IPS-NIHi11 (cell line): Measurements from ENCODE around the gene PRDM16.

Experiments
- DNase-seq: peaks from one replicate; pipeline ENCODE4 v3.0.0; 2012; ENCODE audit warnings: mixed read lengths, low spot score

The PRDM16 gene

DNA sequence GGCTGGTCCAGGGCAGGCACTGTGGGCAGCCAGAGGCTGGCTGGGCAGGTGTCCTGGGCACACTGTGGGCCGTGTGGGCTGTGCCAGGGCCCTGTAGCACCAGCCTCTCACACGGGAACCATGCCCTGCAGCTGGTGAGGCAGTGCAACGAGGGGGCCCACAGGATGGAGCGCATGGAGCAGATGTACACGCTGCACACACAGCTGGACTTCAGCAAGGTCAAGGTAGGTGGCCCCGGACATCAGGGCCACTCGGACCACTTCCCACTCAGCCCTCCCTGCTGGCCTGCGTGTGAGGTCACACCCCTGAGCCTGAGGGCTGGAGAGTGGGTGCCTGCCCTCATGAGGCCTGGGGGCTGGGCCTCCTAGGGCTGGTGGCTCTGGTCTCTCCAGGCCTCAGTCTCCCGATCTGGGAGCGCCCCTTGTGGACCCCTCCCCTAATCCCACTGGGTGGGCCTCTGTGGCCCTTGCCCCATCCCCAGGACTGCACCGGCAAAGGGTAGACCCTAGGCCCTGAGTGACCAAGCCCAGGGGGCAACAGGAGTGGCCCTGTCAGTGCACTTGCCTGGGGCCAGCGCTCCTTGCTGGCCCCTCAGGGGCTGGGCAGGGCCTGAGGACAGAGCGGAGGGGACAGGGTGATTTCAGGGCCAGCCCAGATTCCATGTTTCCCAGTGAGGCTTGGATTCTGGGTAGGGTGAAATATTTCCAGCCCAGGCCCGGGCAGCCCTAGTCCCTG is 407.0 kb downstream of the PRDM16 start:
- no peak for DNase-seq

DNA sequence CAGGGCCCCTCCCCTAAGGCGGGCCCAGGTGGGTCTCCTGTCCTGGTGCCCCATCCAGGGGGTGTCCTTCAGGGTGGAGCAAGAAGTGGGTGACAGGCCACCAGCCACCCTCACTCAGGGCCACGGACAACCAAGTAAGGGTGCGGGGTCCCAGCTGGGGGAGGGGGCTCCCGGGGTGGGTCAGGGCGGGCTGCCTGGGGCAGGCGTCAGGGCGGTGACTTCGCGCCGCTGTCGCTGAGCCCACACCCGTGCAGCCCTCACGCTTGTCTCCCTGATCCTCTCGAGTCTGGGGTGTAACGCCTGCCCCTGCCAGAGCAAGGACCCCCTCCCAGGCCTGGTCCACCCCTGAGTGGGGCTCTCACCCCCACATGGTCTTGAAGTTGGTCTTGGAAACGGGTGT is 407.7 kb downstream of the PRDM16 start:
- no peak for DNase-seq

DNA sequence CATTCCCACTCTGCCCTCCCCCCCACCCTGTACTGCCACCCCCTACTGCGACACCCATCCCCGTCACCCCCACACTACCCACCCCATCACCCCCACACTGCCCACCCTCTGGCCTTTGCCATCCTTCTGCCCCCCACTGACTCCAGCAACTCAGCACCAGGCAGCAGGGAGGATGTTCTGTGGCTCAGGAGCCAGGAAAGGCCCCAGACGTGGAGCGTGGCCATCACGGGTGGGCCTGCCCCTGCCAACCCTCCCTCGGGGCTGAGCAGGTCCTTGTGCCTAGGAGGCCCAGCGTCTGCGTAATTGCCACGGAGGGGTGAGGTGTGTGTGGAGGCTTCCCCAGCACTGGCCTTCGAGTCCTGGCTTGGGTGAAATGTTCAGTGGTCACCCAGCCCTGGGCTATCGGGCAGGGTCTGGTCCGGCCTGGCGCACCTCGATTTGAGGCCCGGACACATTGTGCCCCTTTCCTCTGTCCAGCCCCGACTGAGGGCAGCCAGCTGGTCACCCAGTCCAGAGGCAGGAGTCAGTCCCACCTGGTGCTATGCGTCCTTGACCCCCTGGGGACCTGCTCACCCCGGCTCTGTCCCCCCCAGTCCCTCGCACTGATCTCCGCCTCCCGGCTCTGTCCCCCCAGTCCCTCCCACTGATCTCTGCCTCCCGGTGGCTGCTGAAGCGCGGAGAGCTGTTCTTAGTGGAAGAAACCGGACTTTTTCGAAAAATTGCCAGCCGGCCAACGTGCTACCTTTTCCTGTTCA is 408.4 kb downstream of the PRDM16 start:
- peak; percentile 54 for DNase-seq

DNA sequence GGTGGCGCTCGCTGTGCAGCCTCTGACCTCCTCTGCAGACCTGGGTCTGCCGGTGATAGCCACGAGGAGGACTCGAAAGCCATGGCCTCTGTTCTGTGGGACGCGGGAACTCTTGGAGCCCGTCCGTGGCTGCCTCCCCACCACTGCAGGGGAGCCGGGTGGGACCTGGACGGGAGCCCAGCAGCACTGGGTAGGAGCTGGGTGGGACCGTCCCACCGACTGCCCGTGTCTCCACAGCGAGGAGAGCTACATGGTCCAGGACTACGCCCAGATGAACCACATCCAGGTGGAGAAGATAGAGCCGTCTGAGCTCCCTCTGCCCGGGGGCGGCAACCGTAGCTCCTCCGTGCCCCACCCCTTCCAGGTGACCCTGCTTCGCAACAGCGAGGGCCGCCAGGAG is 409.2 kb downstream of the PRDM16 start:
- DNase-seq = no peak

DNA sequence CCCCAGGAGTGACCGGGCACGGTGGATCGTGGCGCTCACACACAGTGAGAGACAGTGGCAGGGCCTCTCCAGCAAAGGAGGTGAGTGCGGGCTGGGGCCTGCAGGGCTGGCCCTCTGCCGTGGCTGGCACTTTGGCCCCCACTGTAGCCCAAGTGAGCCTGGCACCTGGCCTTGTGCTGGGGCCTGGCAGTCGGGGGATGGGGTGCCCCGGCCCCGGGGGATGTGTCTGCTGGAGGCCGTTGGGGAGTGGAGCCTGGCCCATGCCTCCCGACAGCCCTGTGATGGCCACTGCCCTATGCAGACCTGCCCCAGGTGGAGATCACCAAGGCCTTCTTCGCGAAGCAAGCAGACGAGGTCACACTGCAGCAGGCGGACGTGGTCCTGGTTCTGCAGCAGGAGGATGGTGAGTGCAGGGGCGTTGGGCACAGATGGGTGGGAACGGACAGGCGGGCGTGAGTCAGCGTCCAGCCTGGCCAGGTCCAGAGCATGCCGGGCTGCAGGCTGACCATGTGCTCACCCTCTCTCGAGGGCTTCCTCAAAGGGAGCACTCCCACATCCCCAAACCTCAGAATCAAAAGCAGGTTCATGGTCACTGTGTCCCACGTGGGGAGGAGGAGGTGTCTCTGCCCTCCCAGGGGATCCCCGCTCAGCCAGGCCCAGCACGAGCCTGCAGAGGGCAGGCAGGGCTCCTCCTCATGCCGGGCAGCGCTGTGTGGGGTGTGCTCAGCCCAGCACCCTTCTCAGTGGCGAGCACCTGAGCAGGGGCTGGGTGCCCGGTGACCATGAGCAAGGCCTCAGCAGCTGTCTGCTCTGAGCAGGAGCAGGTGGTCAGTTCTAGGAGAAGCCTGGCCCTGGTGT is 410.7 kb downstream of the PRDM16 start:
- DNase-seq = no peak

DNA sequence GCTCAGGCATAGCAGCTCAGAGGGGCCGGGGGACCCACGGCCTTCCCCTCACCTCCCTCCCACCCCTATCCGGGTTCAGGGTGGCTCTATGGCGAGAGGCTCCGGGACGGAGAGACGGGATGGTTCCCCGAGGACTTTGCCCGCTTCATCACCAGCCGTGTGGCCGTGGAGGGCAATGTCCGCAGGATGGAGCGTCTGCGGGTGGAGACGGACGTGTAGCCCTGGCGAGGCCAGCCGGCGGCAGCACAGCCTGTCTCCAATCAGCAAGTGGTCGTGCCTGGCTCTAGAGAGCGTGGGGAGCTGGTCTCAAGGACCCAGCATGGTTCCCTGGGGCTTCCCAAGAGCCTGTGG is 411.3 kb downstream of the PRDM16 start:
- DNase-seq = no peak

DNA sequence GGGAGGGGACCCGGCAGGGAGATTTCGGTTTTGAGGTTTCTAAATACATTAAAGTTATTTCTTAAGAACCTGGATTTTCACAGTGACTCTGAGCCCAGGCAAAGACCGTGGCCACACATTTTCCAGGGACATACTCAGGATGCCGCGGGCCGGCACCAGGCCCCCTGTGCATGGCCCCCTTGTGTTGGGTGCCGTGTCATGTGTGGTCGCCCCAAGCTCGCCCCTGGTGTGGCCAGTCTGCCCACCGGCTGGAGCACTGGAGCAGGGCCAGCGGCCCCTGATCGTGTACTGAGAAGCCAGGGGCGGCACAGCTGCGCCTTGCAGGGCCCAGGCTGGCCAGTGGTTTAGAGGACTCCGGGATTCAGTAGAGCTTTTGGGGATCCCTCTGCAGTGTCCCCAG is 412.0 kb downstream of the PRDM16 start:
- DNase-seq = no peak

DNA sequence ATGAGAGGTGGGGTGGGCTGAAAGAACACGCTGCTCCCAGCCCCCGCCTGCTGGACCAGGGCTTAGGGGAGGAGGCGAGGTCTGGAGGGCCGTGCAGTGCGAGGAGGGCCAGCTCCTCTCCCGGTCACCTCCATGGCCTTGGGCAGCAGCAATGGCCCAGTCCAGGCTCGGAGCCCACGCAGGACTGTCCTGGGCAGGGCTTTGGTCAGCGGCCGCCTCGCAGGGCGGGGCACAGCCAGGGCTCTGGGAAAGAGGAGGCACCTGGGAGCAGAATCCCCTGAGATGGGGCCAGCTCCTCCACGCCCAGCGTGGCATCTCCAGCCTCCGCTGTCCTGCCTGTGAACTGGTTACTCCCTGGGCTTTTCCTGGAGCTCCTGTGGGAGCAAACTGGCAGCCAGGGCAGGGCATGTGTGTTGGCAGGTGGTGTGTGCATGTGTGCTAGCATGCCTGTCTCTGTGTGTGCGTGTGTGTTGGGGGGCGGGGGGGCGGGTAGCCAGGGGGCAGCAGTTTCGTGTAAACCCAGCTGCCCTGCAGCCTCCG is 412.9 kb downstream of the PRDM16 start:
- no peak for DNase-seq

DNA sequence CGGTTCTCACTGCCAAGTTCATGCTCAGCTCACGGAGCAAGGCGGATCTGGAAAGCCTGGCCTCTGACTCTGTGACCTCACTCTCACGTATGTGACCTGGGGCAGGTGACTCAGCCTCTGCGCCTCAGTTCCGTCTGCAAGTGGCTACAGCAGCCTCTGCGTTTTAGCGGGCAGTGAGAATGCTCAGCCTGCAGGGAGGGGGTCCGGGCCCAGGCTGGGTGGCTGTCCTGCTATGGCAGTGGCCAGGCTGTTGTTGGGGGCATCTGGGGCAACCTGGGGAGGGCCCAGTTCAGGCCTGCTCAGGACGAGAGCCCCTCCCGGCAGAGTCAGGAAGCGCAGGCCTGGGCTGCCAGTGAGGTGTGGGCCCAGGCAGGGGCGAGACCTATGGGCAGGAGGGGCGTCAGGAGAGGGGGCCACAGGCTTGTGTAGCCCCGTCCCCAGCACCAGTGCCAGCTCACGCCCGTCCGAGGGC is 413.4 kb downstream of the PRDM16 start:
- peak; percentile 71 for DNase-seq

DNA sequence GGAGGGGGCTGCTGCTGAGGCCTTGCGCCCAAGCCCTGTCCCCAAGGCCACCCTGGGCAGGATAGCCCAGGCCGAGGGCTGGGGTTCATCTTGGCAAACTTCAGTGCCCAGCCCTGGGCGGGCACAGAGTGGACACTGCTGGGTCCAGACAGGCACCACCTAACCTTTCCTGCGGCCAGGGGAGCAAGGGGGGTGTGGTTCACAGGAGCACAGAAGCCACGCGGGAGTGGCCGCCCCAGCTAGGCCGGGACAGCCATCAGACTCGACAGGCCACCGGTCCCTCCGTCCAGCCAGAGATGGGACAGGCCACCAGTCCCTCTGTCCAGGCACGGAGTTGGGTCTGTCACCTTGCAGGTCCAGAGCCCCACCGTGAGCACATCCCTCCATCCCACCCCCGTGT is 414.4 kb downstream of the PRDM16 start:
- no peak for DNase-seq

DNA sequence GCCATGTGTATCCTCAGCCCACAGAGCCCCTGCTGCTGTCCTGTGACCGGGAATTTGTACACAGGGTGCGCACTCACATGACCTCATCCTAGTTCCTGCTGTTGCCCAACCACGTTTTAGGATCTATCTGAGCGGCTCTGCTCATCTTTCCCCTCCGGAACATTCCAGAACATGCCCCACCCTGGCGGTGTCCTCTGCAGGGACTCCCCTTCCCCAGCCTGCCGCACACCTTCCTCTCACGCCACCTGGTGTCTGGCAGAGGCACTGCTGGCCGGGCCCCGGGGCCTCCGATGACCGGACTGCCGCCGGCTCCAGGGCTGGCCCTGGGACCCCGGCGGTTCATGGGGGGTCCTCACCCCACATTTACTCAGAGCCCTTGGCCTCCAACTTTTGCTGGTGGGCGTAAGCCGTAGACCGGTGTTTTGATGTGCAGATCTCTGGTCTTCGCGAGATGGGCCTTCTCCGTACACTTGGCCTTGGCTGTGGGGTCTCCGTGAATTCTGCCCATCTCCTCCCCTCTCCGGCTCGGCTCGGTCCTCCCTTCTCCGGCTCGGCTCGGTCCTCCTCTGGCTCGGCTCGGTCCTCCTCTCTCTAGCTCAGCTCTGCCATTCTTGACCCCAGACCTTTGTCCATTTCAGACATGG is 414.9 kb downstream of the PRDM16 start:
- peak; percentile 95 for DNase-seq

DNA sequence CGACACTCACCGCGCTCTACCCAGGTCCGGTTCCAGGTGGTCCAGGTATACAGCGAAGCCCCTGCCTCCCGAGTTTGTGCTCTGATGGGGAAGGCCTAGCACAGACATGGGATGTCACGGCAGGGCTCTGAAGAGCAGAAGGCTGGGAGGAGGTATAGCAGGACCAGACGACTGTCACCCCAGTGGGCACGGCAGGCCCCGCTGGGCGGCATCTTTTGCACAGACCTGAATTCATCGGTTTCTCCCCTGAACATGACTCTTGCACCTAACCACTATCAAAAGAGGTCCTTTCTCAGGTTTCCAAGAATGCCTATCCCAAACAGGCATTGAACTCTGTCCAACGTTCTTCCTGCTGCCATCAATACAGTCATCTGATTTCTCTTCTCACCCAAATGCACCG is 416.0 kb downstream of the PRDM16 start:
- no peak for DNase-seq
